Sigmoid colon (tissue), 7 donors: Measurements from ENCODE around the gene GPC5. TPM values are rescaled to one million over a fixed set of nuclear protein-coding genes. Genes with fewer than 3 reads are reported as not detected.

Experiments used
- DNase-seq: peaks from one replicate; pipeline ENCODE4 v3.0.0-alpha.2; 2019
- H3K27ac ChIP-seq, 4 donors: fragments of 200-600 bp; sonication (generic); one replicate each; pipeline ENCODE4 v1.5.1; 2016 to 2019; ENCODE audit warnings: mild to moderate bottlenecking in 1 of 4
- H3K27me3 ChIP-seq, 3 donors: fragments of 200-600 bp; sonication (generic); one replicate each; pipeline ENCODE4 v1.5.1; 2019; ENCODE audit warnings: mild to moderate bottlenecking in 1 of 3
- H3K36me3 ChIP-seq, 4 donors: fragments of 200-600 bp; sonication (generic); one replicate each; pipeline ENCODE4 v1.5.1; 2016 to 2019
- H3K4me1 ChIP-seq, 4 donors: fragments of 200-600 bp; sonication (generic); one replicate each; pipeline ENCODE4 v1.5.1; 2017 to 2019
- H3K4me3 ChIP-seq, 4 donors: fragments of 200-600 bp; sonication (generic); one replicate each; pipeline ENCODE4 v1.5.1; 2017 to 2019; ENCODE audit warnings: mild to moderate bottlenecking in 2 of 4, moderate library complexity in 1 of 4
- H3K9me3 ChIP-seq, 4 donors: fragments of 200-600 bp in 3 of 4; sonication (generic) in 3 of 4; one replicate each; pipeline versions ENCODE4 v1.5.1 to v1.6.1; 2013 to 2019
- CTCF ChIP-seq, 4 experiments: fragments of 450-650 bp in 3 of 4; fragments of 200-600 bp in 1 of 4; IDR thresholded peaks; one replicate each; pipeline ENCODE4 v1.5.1; 2016 to 2019; ENCODE audit warnings: antibody characterized with exemption in 4 of 4, mild to moderate bottlenecking in 3 of 4, moderate library complexity in 2 of 4
- EP300 ChIP-seq, 4 donors: sonication (generic); formaldehyde crosslinking; IDR thresholded peaks; one replicate each; pipeline ENCODE4 v1.6.1; 2017; ENCODE audit warnings: antibody characterized with exemption in 4 of 4
- POLR2A ChIP-seq, 2 donors: fragments of 450-650 bp; IDR thresholded peaks; one replicate each; pipeline ENCODE4 v1.6.1; 2016; ENCODE audit warnings: antibody characterized with exemption in 2 of 2, mild to moderate bottlenecking in 2 of 2, moderate library complexity in 2 of 2
- POLR2AphosphoS5 ChIP-seq, 4 donors: sonication (generic); formaldehyde crosslinking; IDR thresholded peaks; one replicate each; pipeline ENCODE4 v1.6.1; 2017; ENCODE audit warnings: antibody characterized with exemption in 4 of 4
- WGBS, 2 donors: extraction: QIAGEN DNeasy Blood & Tissue Kit; methylation state at CpG; one replicate each; pipeline ENCODE4 v1.1.7; 2013; 5-methylcytosine and 5-hydroxymethylcytosine counted together
- intact Hi-C: fragments of 100-400 bp; cut with DNase I; formaldehyde crosslinking; loops from one replicate; pipeline ENCODE4 v1.15.1; 2023
- polyA plus RNA-seq, 3 donors: library from polyadenylated mRNA; stranded (reverse); fragments of 200-250 nt; gene quantifications; one replicate each; pipeline ENCODE4 v1.2.3, GENCODE V29; 2013
- total RNA-seq, 4 donors: library from RNA; depleted of rRNA; stranded (reverse); fragments of >200 nt; gene quantifications; one replicate each; pipeline ENCODE4 v1.1.0, GENCODE V29; 2016
- donor health status: healthy with polysubstance abuse.
- donor health status: Bipolar disorder and iron deficiency.
- donor health status: healthy.

Gene GPC5
- total and polyA plus RNA-seq, 7 donors, result 0.39 to 3.9 (median 2.9) TPM; not detected in 2

GRCh38 chr13:91767651-91768050 lies 369.2 kb downstream of the GPC5 start:
- TF ChIP-seq CTCF (IDR thresholded peaks at IDR 0.05), result no peak
- TF ChIP-seq POLR2AphosphoS5 (IDR thresholded peaks at IDR 0.05), result no peak
- no peak for TF ChIP-seq POLR2A (IDR thresholded peaks at IDR 0.05)
- no peak for DNase-seq
- Histone ChIP-seq H3K9me3 (no peaks in the 10 kb centered on the region), H3K27me3 (no peaks in the 10 kb centered on the region), H3K36me3 (no peaks in the 10 kb centered on the region), H3K4me3 (no peak overlapping the region), H3K4me1 (no peaks in the 10 kb centered on the region), H3K27ac (no peak overlapping the region)
- 64 to 80% methylated on average over 4 of the region's 4 CpGs for WGBS, 2 donors
- intact Hi-C loops, result no loop called here

GRCh38 chr13:91768746-91769145 lies 370.3 kb downstream of the GPC5 start:
- no peak overlapping the region for H3K4me3 ChIP-seq
- WGBS, 2 donors, result 89 to 92% methylated on average over 2 of the region's 2 CpGs
- no peaks in the 10 kb centered on the region for H3K9me3 ChIP-seq
- TF ChIP-seq CTCF (IDR thresholded peaks at IDR 0.05), result no peak
- TF ChIP-seq POLR2A (IDR thresholded peaks at IDR 0.05), result no peak
- TF ChIP-seq POLR2AphosphoS5 (IDR thresholded peaks at IDR 0.05), result no peak
- no peak for TF ChIP-seq EP300 (IDR thresholded peaks at IDR 0.05)
- intact Hi-C loops, result no loop called here
- no peaks in the 10 kb centered on the region for H3K36me3 ChIP-seq
- DNase-seq, result no peak
- H3K27ac ChIP-seq, result no peak overlapping the region
- no peaks in the 10 kb centered on the region for H3K4me1 ChIP-seq
- no peaks in the 10 kb centered on the region for H3K27me3 ChIP-seq

- TF ChIP-seq CTCF (IDR thresholded peaks at IDR 0.05) (no peak), EP300 (IDR thresholded peaks at IDR 0.05) (no peak)
- WGBS, 2 donors, result 39 to 65% methylated on average over 1 of the region's 1 CpG
These were observed 372.8 kb downstream of the GPC5 start for GRCh38 chr13:91771229-91771628.

GRCh38 chr13:91773591-91774227 lies 375.3 kb downstream of the GPC5 start:
- no peaks in the 10 kb centered on the region for H3K36me3 ChIP-seq
- intact Hi-C loops, result no loop called here
- 55 to 75% methylated on average over 3 of the region's 3 CpGs for WGBS, 2 donors
- no peak overlapping the region for H3K4me3 ChIP-seq
- no peaks in the 10 kb centered on the region for H3K9me3 ChIP-seq
- TF ChIP-seq CTCF (IDR thresholded peaks at IDR 0.05), result no peak
- TF ChIP-seq POLR2A (IDR thresholded peaks at IDR 0.05), result no peak
- TF ChIP-seq POLR2AphosphoS5 (IDR thresholded peaks at IDR 0.05), result no peak
- TF ChIP-seq EP300 (IDR thresholded peaks at IDR 0.05), result no peak
- H3K4me1 ChIP-seq, result no peaks in the 10 kb centered on the region
- no peaks in the 10 kb centered on the region for H3K27me3 ChIP-seq
- no peak for DNase-seq
- H3K27ac ChIP-seq, result no peak overlapping the region

More at GRCh38 chr13:91771229-91771628, 372.8 kb downstream of the GPC5 start:
- Histone ChIP-seq H3K9me3 (no peaks in the 10 kb centered on the region), H3K4me1 (no peaks in the 10 kb centered on the region), H3K36me3 (no peaks in the 10 kb centered on the region), H3K27ac (no peak overlapping the region), H3K4me3 (no peak overlapping the region), H3K27me3 (no peaks in the 10 kb centered on the region)
- DNase-seq, result no peak
- intact Hi-C loops, result no loop called here

- Histone ChIP-seq H3K9me3 (no peaks in the 10 kb centered on the region), H3K27me3 (no peaks in the 10 kb centered on the region), H3K4me3 (no peak overlapping the region), H3K4me1 (no peaks in the 10 kb centered on the region), H3K27ac (no peak overlapping the region), H3K36me3 (no peaks in the 10 kb centered on the region)
- WGBS, 2 donors, result 94 to 98% methylated on average over 3 of the region's 3 CpGs
- no peak for DNase-seq
- intact Hi-C loops, result no loop called here
- TF ChIP-seq POLR2A (IDR thresholded peaks at IDR 0.05) (no peak), CTCF (IDR thresholded peaks at IDR 0.05) (no peak), EP300 (IDR thresholded peaks at IDR 0.05) (no peak), POLR2AphosphoS5 (IDR thresholded peaks at IDR 0.05) (no peak)
These were observed 376.0 kb downstream of the GPC5 start for GRCh38 chr13:91774397-91774796.
